ENCODE results near the gene MKLN1. TPM values are rescaled to one million over a fixed set of nuclear protein-coding genes. Genes with fewer than 3 reads are reported as not detected.

Gene MKLN1
- total and polyA plus RNA-seq, 2 of the 4 experiments (the other 2 are of a cell fraction): 17.5 to 52.0 TPM

DNA sequence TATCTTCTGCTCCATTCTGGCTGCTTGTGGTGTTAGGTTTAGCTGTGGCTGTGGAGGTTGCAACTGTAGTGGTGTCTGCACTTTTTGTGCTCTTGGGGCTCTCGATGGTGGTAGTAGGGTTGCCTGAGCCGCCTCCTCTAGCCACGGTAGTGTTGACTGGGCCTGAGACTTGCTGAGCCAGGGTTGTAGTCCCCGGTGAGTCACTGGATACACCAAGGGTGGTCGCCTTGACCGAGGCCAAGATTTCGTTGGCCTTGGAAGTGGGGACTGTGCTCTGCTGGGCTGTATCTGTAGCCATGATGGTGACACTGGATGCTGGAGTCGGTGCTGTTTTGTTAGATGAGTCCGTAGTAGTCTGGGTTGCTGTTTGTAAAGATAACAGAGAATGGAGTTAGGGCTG, 183.4 kb downstream of the MKLN1 start:
- in situ Hi-C loops (cut with MboI; ENCODE audit: low sequenced_read_pairs): loop anchor here (5.0 kb wide), 1 partner anchor 141 kb away; no protein-coding TSS in a partner anchor
- H3K4me1 ChIP-seq (ENCODE audit: control insufficient read depth, insufficient read depth, low read length): no peaks in the 10 kb centered on the region
- dilution Hi-C loops (cut with HindIII; ENCODE audit: low sequenced_read_pairs, unreplicated experiment): no loop called here
- H2BK5ac ChIP-seq (ENCODE audit: low read depth, low read length, poor library complexity, severe bottlenecking): no peak overlapping the region
- TF ChIP-seq SMC3 (IDR thresholded peaks at IDR 0.05; ENCODE audit: low read depth, low read length) (no peak), CEBPB (IDR thresholded peaks at IDR 0.05; ENCODE audit: low read depth, low read length) (no peak), MAZ (IDR thresholded peaks at IDR 0.05; ENCODE audit: borderline replicate concordance, low read depth, low read length) (no peak), FOS (IDR thresholded peaks at IDR 0.05; ENCODE audit: low read depth, low read length) (no peak), MAFK (IDR thresholded peaks at IDR 0.05; ENCODE audit: low read depth, low read length) (no peak), POLR2A (IDR thresholded peaks at IDR 0.05; ENCODE audit: low read depth, low read length) (no peak), BHLHE40 (IDR thresholded peaks at IDR 0.05; ENCODE audit: low read depth, low read length) (no peak), CHD1 (IDR thresholded peaks at IDR 0.05; ENCODE audit: low read depth, low read length) (no peak)
- TF ChIP-seq, protein P1, sequence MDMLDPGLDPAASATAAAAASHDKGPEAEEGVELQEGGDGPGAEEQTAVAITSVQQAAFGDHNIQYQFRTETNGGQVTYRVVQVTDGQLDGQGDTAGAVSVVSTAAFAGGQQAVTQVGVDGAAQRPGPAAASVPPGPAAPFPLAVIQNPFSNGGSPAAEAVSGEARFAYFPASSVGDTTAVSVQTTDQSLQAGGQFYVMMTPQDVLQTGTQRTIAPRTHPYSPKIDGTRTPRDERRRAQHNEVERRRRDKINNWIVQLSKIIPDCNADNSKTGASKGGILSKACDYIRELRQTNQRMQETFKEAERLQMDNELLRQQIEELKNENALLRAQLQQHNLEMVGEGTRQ (IDR thresholded peaks at IDR 0.05; ENCODE audit: low read depth, low read length): no peak
- POLR2A ChIA-PET (ENCODE audit: unreplicated experiment): no interaction called here
- H2AK9ac ChIP-seq (replicated peaks; ENCODE audit: low read depth, low read length, poor library complexity): no peak overlapping the region
- H3K23ac ChIP-seq (ENCODE audit: low read depth, low read length): no peak overlapping the region
- no peaks in the 10 kb centered on the region for H4K20me1 ChIP-seq (ENCODE audit: insufficient read depth, low read length)
- H3K4ac ChIP-seq (ENCODE audit: low read depth, low read length): no peak overlapping the region
- no peak overlapping the region for H3K9ac ChIP-seq (ENCODE audit: low read depth, low read length)
- intact Hi-C loops (cut with micrococcal nuclease): no loop called here
- no peak overlapping the region for H3K14ac ChIP-seq (replicated peaks; ENCODE audit: low read depth, low read length)
- no peaks in the 10 kb centered on the region for H3K9me3 ChIP-seq (ENCODE audit: control insufficient read depth, insufficient read depth, low read length)
- no peak overlapping the region for H2AK5ac ChIP-seq (ENCODE audit: low read depth, low read length)
- peaks cover 4% of the 10 kb centered on the region for H3K9me1 ChIP-seq (ENCODE audit: insufficient read depth, low read length)
- H2BK120ac ChIP-seq (ENCODE audit: low read depth, low read length): no peak overlapping the region
- no peak overlapping the region for H3K27ac ChIP-seq (ENCODE audit: insufficient read depth, low read length)
- no peak overlapping the region for H4K8ac ChIP-seq (ENCODE audit: low read depth in 2 of 2, low read length in 2 of 2)
- no peak overlapping the region for H3K18ac ChIP-seq (ENCODE audit: low read depth, low read length)
- no TSS peak for BruUV-seq (replicated peaks)
- H3K4me2 ChIP-seq (ENCODE audit: low read depth, low read length): no peak overlapping the region
- H3K56ac ChIP-seq (ENCODE audit: extremely low read depth, insufficient read depth, low read length): no peak overlapping the region
- 93% methylated on average over 2 of the region's 9 CpGs; no CpG with 5 or more reads in 1 of the 2 experiments for WGBS, 2 experiments (ENCODE audit: extremely low coverage in 2 of 2, insufficient read length in 1 of 2)
- CTCF ChIA-PET: interaction anchor here (1.2 kb wide), 1 partner anchor 122 kb away, joined by 3 read pairs; no protein-coding TSS in a partner anchor
- no peaks in the 10 kb centered on the region for H3K36me3 ChIP-seq (ENCODE audit: control insufficient read depth, insufficient read depth, low read length)
- DNase-seq (no peak), ATAC-seq (ENCODE audit: low read depth) (no peak)
- H4K91ac ChIP-seq (ENCODE audit: insufficient read depth, low read depth, low read length): no peak overlapping the region
- peaks cover 0 to 6% of the 10 kb centered on the region in 2 experiments; a peak in 1 of 4 replicates for H3K79me1 ChIP-seq (ENCODE audit: low read depth in 1 of 2, low read length in 2 of 2)
- H2AFZ ChIP-seq (replicated peaks; ENCODE audit: low read length, poor library complexity): no peak overlapping the region
- H2BK15ac ChIP-seq (ENCODE audit: low read depth, low read length): no peak overlapping the region
- no peak overlapping the region for H3K4me3 ChIP-seq (ENCODE audit: insufficient read depth, low read depth, low read length)
- H4K5ac ChIP-seq (ENCODE audit: low read depth, low read length): no peak overlapping the region
- no peak overlapping the region for H2BK20ac ChIP-seq (ENCODE audit: low read depth, low read length)
- no peaks in the 10 kb centered on the region; the same call in 1 of the 2 replicates for H3K27me3 ChIP-seq (ENCODE audit: control insufficient read depth, insufficient read depth, low read length)
